GM18867 (cell line): ENCODE data around the gene PLCL1.

Experiments used
- ATAC-seq: cut with Tn5 transposase; IDR thresholded peaks from one replicate; pipeline ENCODE4 v1.9.1; 2021; ENCODE audit warnings: mild to moderate bottlenecking, moderate library complexity; ENCODE audit not compliant: unreplicated experiment

Gene PLCL1

GRCh38 chr2:197804049-197804757, at the start of gene PLCL1:
TSS of gene PLCL1 (plus strand) at chr2:197804593.
- peak; percentile 99 for ATAC-seq

GRCh38 chr2:197759013-197759412, 45.4 kb upstream of the PLCL1 start:
- ATAC-seq = no peak

GRCh38 chr2:197759625-197760292, 44.6 kb upstream of the PLCL1 start:
- ATAC-seq = no peak

- ATAC-seq = no peak
Observed at GRCh38 chr2:197760293-197760657, 44.1 kb upstream of the PLCL1 start.

- ATAC-seq = no peak
Observed at GRCh38 chr2:197777823-197778407, 26.5 kb upstream of the PLCL1 start.

- ATAC-seq = no peak
Observed at GRCh38 chr2:197779261-197779660, 25.1 kb upstream of the PLCL1 start.

GRCh38 chr2:197782126-197782525, 22.3 kb upstream of the PLCL1 start:
- no peak for ATAC-seq

GRCh38 chr2:197784956-197785941, 19.1 kb upstream of the PLCL1 start, which contains the start of gene BOLL:
TSS of gene BOLL (minus strand) at chr2:197785319. CDS start at chr2:197781850, 3,469 bp downstream.
- ATAC-seq = no peak

GRCh38 chr2:197786010-197786877, 18.1 kb upstream of the PLCL1 start:
- ATAC-seq = peak; percentile 48

GRCh38 chr2:197793456-197793855, 10.9 kb upstream of the PLCL1 start:
- no peak for ATAC-seq

- no peak for ATAC-seq
Observed at GRCh38 chr2:197795277-197795676, 9.1 kb upstream of the PLCL1 start.

- ATAC-seq = no peak
Observed at GRCh38 chr2:197798187-197798586, 6.2 kb upstream of the PLCL1 start.

GRCh38 chr2:197799068-197799467, 5.3 kb upstream of the PLCL1 start:
- ATAC-seq = no peak

- no peak for ATAC-seq
Observed at GRCh38 chr2:197800091-197800490, 4.3 kb upstream of the PLCL1 start.

- ATAC-seq = no peak
Observed at GRCh38 chr2:197801033-197801432, 3.4 kb upstream of the PLCL1 start.

- ATAC-seq = peak; percentile 33
Observed at GRCh38 chr2:197803033-197803444, 1.4 kb upstream of the PLCL1 start.

GRCh38 chr2:197804758-197805714, 643 bp downstream of the PLCL1 start:
- ATAC-seq = peak; percentile 39

GRCh38 chr2:197805715-197806633, 1.6 kb downstream of the PLCL1 start:
- no peak for ATAC-seq
